GM12801 (cell line): Measurements from ENCODE around the gene LCN2.

Experiments used
- TF ChIP-seq, protein P1 (sequence below): IDR thresholded peaks from one replicate; pipeline ENCODE4 v1.5.1; 2011; ENCODE audit warnings: control low read depth; ENCODE audit not compliant: insufficient read length; ENCODE audit errors: extremely low read depth

The LCN2 gene

DNA sequence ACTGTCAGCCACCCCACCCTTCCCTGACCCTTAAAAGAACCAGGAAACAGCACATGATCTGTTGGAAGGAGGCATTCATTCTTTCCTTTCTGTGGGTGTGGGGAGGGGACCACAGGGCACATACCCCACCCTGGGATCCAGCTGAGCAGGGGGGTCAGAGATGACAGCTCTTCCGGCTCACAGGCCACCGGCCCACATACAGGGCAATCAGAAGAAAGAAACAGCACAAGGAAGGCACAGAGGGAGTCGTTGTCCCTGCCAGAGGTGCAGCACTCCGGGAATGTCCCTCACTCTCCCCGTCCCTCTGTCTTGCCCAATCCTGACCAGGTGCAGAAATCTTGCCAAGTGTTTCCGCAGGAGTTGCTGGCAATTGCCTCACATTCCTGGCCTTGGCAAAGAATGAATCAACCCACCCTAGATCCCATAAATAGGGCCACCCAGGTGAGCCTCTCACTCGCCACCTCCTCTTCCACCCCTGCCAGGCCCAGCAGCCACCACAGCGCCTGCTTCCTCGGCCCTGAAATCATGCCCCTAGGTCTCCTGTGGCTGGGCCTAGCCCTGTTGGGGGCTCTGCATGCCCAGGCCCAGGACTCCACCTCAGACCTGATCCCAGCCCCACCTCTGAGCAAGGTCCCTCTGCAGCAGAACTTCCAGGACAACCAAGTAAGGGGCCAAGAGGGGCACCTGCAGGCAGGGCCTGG is at the start of gene LCN2:
TSS of gene LCN2 (plus strand) at position 453 of the 701 bp plus-strand sequence. CDS start at position 526, 73 bp downstream.
- TF ChIP-seq, protein P1, sequence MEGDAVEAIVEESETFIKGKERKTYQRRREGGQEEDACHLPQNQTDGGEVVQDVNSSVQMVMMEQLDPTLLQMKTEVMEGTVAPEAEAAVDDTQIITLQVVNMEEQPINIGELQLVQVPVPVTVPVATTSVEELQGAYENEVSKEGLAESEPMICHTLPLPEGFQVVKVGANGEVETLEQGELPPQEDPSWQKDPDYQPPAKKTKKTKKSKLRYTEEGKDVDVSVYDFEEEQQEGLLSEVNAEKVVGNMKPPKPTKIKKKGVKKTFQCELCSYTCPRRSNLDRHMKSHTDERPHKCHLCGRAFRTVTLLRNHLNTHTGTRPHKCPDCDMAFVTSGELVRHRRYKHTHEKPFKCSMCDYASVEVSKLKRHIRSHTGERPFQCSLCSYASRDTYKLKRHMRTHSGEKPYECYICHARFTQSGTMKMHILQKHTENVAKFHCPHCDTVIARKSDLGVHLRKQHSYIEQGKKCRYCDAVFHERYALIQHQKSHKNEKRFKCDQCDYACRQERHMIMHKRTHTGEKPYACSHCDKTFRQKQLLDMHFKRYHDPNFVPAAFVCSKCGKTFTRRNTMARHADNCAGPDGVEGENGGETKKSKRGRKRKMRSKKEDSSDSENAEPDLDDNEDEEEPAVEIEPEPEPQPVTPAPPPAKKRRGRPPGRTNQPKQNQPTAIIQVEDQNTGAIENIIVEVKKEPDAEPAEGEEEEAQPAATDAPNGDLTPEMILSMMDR = no peak

DNA sequence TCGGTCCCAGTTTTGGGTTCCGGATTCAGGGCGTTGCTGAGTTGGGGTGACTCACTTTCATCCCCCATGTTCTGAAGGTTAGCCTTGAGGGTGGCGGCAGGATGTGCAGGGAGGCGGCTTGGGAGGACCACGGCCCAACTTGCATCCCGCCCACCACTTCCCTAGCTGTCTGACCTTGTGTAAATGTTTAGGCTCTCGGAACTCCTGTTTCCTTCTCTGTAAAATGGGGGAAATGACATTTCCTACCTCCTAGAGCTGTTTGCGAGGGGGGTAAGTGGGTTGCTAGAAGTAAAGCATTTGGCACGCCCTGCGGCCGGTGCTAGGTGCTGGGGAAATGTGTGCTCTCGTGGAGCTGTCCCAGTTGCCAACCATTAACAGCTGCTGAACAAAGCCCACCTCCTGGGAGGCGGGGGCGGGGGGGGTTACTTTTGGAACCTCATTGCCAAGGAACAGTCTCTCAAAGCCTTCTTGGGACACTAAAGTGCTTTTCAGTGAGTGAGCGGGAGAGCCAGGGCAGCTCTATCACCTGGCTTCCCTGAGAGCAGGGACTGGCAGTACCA is 49.2 kb upstream of the LCN2 start:
- TF ChIP-seq, protein P1 = no peak

DNA sequence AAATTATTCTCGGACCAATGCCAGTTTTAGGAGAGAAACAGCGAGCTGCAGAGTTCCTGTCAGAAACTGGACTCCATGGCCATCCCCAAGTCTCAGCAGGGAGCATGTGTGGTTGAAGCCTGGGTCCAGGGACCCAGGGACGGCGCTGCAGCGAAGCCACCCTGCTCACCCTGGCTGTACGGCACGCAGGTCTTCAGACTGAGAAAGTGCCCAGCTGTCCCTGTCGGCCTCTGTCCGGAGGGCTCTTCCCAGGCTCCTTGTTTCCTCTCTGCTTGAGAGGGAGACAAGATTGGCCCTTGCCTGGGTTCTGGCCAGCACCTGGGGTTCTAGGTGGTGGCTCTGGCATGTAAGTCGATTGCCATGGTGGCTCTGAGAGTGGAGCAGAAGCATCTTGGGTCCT is 48.7 kb upstream of the LCN2 start:
- TF ChIP-seq, protein P1 = no peak

DNA sequence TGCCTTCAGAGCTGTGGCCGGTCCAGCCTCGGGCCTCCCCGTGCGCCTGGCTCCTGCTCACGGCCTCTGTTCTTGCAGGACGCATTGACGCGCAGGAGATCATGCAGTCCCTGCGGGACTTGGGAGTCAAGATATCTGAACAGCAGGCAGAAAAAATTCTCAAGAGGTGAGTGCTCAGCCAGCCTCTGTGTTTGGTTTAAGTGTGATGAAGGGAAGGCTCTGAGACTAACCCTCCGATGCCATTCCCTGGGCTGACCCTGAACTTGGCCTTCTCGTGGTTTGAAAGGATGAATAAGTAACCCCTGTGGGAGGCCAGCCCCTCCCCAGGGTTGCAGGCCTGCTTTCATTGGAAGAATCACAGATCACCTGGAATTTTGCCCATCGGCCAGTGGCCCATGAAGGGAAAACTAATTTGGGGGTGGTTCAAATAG is 48.0 kb upstream of the LCN2 start:
- TF ChIP-seq, protein P1 = no peak

DNA sequence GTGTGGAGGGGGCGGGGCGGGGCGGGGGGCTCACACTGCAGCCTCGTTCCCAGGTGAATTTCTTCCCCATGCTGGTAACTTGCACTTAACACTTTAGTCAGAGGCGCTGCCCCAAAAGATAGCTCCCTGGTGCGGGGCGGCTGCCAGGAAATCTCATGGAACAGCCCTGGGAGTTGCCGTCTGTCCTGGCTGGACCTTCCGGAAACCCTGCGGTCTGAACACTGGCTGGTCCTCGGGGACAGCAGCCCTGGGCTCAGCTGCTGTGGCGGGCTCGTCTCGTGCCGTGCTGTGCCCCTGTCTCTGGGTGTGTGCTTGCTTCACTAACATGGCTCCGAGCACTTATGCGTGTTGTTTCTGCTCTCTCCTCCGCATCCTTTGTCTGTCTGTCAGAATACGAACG is 47.6 kb upstream of the LCN2 start:
- TF ChIP-seq, protein P1 = no peak

DNA sequence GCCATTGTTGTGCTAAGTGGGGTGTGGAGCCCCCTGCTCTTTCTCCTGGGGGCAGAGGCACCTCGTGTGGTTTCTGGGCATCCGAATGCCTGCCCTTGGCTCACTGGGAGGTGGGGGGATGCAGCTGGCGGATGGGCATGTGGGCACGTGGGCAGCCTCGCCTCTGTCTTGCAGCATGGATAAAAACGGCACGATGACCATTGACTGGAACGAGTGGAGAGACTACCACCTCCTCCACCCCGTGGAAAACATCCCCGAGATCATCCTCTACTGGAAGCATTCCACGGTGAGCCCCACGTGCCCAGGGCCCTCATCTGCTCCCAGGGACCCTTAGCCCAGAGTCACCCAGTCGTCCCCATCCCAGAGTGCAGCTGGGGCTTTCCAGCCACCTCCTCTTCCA is 47.1 kb upstream of the LCN2 start:
- TF ChIP-seq, protein P1 = no peak

DNA sequence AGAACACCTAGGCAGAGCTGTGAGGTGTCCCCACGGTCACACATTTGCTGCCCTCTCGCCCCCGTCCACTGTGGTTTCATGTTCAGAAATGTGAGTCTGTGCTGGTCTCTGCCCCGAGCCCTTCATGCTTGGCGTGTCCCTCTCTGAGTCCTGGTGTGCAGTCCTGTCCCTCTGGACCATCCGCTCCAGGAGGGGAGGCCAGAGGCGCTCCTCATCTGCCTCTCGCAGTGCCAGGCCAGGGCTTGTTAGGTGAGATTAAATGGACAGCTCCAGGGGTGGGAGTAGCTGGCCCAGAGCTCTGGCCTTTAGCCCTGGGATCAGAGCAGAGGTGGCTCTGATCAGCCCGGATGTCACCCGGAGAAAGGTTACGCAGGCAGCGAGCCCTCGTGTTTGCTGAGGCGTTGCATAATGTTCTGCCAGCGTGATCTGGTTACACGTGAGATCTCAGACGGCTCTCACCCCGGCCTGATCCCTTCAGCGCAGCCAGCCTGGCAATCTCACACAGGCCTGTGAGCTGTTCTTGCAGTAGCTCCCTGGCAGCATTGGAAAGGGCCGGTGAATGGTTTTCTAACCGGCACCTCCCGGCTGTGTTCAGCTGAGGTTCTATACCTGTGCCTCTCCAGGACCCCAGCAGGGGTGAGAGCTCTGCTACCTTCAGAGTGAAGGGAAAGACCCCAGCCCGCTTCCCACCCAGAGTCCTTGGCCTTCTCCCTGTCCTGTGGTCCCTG is 46.2 kb upstream of the LCN2 start:
- TF ChIP-seq, protein P1 = no peak
